Measurements from ENCODE around the gene MXD4.

The MXD4 gene

DNA sequence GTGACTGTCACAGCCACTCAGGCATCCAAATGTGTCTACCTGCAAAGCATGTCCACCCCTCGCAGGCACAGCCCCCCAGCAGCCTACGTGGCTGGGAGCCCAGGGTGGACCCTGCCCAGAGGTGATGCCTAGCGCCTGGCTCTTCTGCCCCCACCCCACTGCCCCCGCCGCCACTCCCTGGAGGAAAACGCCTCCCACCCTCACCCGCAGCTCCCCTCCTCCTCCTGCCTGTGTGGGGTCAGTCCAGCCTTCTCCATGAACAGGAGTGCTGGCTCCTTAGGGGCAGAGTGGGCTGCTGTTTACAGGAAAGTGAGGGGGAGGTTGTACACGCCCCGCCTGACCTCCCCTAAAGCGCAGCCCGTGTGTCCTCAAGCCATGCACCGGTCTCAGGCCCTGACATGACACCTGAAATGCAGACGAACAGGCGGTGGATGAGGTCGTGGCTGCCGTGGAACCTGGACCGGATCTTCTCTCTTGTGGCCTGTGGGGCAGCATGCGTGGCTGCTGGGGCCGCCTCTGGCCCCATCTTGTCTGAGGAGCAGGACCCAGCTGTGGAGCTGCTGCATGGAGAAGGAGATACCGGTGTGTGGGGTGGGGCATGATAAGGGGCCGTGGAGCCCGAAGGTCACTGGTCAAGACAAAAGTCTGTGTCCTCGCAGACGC is 11.9 kb upstream of the MXD4 start:
- Mint-ChIP-seq H3K4me3 (no peak overlapping the region), H3K36me3 (ENCODE audit: low read depth) (no peaks in the 10 kb centered on the region), H3K27ac (peak overlapping the region; percentile 48), H3K9me3 (no peaks in the 10 kb centered on the region), H3K27me3 (ENCODE audit: low read depth, poor library complexity) (peaks cover 5% of the 10 kb centered on the region), H3K4me1 (peaks cover 42% of the 10 kb centered on the region)
- no peak for DNase-seq
- TF ChIP-seq, protein P1, sequence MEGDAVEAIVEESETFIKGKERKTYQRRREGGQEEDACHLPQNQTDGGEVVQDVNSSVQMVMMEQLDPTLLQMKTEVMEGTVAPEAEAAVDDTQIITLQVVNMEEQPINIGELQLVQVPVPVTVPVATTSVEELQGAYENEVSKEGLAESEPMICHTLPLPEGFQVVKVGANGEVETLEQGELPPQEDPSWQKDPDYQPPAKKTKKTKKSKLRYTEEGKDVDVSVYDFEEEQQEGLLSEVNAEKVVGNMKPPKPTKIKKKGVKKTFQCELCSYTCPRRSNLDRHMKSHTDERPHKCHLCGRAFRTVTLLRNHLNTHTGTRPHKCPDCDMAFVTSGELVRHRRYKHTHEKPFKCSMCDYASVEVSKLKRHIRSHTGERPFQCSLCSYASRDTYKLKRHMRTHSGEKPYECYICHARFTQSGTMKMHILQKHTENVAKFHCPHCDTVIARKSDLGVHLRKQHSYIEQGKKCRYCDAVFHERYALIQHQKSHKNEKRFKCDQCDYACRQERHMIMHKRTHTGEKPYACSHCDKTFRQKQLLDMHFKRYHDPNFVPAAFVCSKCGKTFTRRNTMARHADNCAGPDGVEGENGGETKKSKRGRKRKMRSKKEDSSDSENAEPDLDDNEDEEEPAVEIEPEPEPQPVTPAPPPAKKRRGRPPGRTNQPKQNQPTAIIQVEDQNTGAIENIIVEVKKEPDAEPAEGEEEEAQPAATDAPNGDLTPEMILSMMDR (IDR thresholded peaks at IDR 0.05): no peak

DNA sequence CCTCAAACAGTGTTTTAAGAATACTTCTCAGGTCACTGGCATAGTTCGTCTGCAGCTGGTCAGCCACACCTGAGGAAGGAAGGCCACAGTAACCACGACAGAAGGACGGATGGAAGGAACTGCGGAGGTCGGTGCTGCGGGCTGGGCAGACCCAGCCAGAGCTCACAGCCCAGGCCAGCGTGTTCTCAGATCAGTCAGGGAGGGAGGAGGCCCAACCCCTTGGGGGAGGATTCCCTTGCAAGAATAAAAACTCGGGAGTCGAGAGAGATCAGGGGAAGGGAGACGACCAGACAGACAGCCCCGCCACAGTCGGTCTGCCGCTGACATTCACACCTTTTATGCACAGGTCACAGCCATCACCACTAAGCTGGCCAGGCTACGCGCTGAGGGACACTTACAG is 11.3 kb upstream of the MXD4 start:
- Mint-ChIP-seq H3K27ac (no peak overlapping the region), H3K9me3 (no peaks in the 10 kb centered on the region), H3K4me1 (peaks cover 44% of the 10 kb centered on the region), H3K4me3 (no peak overlapping the region), H3K36me3 (ENCODE audit: low read depth) (no peaks in the 10 kb centered on the region), H3K27me3 (ENCODE audit: low read depth, poor library complexity) (peaks cover under 1% of the 10 kb centered on the region)
- DNase-seq: no peak
- TF ChIP-seq, protein P1 (IDR thresholded peaks at IDR 0.05): no peak

DNA sequence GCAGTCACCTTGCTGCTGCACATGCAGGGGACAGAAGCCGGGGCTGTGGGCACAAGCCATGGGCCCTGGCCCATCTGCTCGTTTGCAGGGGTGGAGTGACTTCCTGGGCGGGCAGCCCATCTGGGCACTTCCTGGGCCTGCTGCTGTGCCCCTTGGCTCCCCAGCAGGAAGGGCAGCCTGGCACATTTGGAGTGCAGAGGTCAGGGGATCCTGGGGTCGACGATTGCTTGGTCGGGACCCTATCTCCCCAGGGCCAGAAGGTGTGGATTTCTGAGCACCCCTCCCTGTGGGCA is 10.9 kb upstream of the MXD4 start:
- Mint-ChIP-seq H3K27ac (no peak overlapping the region), H3K36me3 (ENCODE audit: low read depth) (no peaks in the 10 kb centered on the region), H3K27me3 (ENCODE audit: low read depth, poor library complexity) (no peaks in the 10 kb centered on the region), H3K4me1 (peaks cover 44% of the 10 kb centered on the region), H3K4me3 (no peak overlapping the region), H3K9me3 (no peaks in the 10 kb centered on the region)
- DNase-seq: no peak
- TF ChIP-seq, protein P1 (IDR thresholded peaks at IDR 0.05): no peak

DNA sequence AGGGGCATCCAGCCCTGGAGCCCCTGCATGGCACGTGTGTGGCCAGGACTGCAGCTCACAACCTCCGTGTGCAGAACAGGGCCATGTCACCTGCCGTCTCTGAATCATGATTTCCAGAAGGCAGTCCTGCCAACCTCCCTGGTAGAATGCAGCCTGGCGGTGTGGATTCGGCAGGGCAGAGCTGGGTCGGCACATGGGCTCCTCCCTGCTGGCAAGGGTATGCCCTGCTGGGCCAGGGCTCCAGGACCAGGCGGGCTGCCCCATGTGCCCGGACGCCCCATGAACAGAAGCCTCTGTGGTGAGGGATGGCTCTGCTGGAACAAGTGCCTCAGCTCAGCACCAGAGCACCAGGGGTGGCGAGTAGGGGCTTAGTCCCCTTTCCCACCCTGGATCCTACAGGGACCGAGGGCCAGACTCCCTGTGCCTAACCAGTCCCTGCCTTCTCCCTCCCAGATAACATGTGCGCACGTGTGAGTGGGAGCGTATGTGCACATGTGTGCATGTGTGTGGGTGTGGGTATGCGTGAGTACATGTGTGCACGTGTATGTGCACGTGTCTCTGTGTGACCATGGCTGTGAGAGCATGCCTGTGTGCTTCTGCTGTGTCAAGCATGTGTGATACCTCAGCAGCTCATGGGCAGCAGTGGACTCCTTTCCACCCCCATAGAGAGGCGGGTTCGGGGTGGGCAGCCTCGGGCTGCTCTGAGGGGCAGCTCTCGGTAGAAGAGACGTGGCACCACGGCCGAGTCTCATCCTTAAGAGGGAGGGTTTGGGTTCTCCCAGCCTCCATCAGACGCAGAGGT is 10.3 kb upstream of the MXD4 start:
- Mint-ChIP-seq H3K27ac (no peak overlapping the region), H3K27me3 (ENCODE audit: low read depth, poor library complexity) (no peaks in the 10 kb centered on the region), H3K36me3 (ENCODE audit: low read depth) (no peaks in the 10 kb centered on the region), H3K4me1 (peaks cover 44% of the 10 kb centered on the region), H3K4me3 (no peak overlapping the region), H3K9me3 (no peaks in the 10 kb centered on the region)
- DNase-seq: no peak
- TF ChIP-seq, protein P1 (IDR thresholded peaks at IDR 0.05): no peak

DNA sequence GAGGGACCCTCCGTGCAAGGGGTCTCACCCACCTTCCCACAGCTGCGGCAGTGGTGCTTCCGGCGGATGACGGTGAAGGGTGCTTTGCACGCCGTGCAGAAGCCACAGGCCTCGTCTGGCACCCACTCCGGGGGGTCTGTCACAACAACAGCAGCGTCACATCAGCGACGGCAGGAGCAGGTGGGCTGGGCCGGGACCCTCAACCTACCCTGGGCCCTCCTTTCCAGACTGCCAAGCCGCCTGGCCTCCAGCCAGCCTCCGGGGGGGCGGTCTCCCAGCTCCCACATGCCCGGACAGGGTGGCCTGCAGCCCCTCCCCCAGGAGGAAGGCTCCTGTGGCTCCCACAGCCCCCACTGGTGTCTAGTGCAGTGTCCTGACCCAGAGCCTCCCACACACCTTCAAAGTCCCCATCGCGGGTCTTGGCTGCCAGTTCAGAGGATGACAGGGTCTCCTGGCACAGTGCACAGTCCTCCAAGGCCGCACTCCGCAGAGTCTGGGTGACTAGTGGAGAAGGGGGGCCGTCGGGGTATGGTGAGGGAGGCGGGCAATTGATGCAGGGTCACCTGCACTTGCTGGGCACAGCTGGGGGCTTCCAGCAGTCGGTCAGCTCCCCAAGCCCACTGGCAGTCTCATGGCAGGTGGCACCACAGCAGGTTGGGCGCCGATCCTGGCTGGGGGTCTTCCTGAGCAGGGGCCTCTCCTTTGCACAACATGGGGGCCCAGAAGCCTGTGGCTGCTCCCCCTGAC is 9.5 kb upstream of the MXD4 start:
- Mint-ChIP-seq H3K27ac (no peak overlapping the region), H3K4me3 (no peak overlapping the region), H3K9me3 (no peaks in the 10 kb centered on the region), H3K36me3 (ENCODE audit: low read depth) (no peaks in the 10 kb centered on the region), H3K27me3 (ENCODE audit: low read depth, poor library complexity) (no peaks in the 10 kb centered on the region), H3K4me1 (peaks cover 45% of the 10 kb centered on the region)
- TF ChIP-seq, protein P1 (IDR thresholded peaks at IDR 0.05): no peak
- no peak for DNase-seq

All from nephron progenitor cell (in vitro differentiated cells).